Urinary bladder (tissue), 4 donors: ENCODE data around the gene CPAMD8. TPM values are rescaled to one million over a fixed set of nuclear protein-coding genes. Genes with fewer than 3 reads are reported as not detected.
"Not testable (repeated sequence)": the region's sequence is repeated elsewhere in the genome, so short reads cannot be mapped to it uniquely, and the experiment has no call there.

ENCODE experiments used
- DNase-seq: peaks from one replicate; pipeline ENCODE4 v3.0.0-alpha.2; 2015; ENCODE audit errors: extremely low spot score
- H3K27ac ChIP-seq: one replicate; pipeline ENCODE4 v1.5.1; 2013; ENCODE audit warnings: low read depth, mild to moderate bottlenecking, moderate library complexity
- H3K36me3 ChIP-seq: one replicate; pipeline ENCODE4 v1.6.1; 2013; ENCODE audit warnings: mild to moderate bottlenecking, moderate library complexity; ENCODE audit not compliant: insufficient read depth
- H3K4me1 ChIP-seq: one replicate; pipeline ENCODE4 v1.6.1; 2013; ENCODE audit warnings: mild to moderate bottlenecking, moderate library complexity; ENCODE audit not compliant: insufficient read depth
- H3K4me3 ChIP-seq: one replicate; pipeline ENCODE4 v1.5.1; 2013; ENCODE audit warnings: low read depth, low read length
- WGBS: extraction: QIAGEN DNeasy Blood & Tissue Kit; methylation state at CpG from one replicate; pipeline ENCODE4 v1.1.7; 2013; 5-methylcytosine and 5-hydroxymethylcytosine counted together
- polyA plus RNA-seq: library from polyadenylated mRNA; stranded (reverse); fragments of 200-250 nt; gene quantifications from one replicate; pipeline ENCODE4 v1.2.3, GENCODE V29; 2013
- total RNA-seq: library from RNA; depleted of rRNA; stranded (reverse); fragments of >200 nt; gene quantifications from one replicate; pipeline ENCODE4 v1.2.3, GENCODE V29; 2014
- donor health status: healthy with polysubstance abuse.
- donor health status: healthy.

The CPAMD8 gene
- total and polyA plus RNA-seq, 2 donors, result 4.5 to 11.3 TPM

DNA sequence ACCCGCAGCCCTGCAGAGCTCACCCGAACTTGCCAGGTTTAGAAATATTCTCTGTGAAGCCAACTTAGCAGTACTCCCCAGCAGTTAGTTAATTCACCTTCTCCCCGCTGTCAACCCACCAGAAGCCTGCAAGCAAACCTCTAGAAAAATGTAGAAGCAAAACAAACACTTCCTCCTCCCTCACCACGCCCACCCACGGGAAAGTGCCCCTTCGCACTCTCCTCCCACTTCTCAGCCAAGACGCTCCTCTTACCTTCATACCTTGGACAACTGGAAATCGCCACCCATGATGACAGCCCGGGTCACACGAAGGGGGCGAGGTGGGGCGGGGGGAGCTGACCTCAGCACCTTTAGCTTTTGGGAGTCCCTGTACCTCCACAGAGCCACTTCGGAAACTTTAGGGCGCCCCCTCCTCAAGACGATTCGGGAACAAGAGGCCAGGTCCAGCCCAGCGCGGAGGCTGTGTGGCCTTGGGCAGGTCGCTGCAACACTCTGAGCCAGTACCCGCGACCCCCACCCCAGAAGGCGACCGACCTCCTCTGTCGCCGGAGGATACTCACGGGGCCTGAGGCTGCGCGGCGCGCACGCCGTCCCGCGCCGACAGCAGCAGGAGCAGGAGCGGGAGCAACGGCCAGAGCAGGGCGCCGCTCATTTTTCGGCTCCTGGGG is 485 bp downstream of the CPAMD8 start:
- H3K4me3 ChIP-seq, result no peak overlapping the region

DNA sequence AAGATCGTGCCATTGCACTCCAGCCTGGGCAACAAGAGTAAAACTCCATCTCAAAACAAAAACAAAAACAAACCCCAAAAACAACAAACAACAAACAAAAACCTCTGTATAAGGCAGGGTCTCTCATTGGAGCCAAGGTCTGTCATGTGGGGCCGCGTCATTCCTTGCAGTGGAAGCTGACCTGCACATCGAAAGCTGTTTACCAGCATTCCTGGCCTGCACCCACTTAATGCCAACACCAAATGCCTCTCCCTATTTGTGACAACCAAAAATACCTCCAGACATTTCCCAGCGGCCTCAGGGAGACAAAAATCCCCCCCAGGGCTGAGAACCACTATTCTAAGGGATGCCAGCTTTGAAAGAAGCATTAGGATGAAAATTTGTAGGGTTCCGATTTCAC is 1.2 kb downstream of the CPAMD8 start:
- Histone ChIP-seq H3K4me3 (no peak overlapping the region), H3K4me1 (no peaks in the 10 kb centered on the region), H3K27ac (no peak overlapping the region), H3K36me3 (no peaks in the 10 kb centered on the region)
- DNase-seq, result no peak
- 71% methylated on average over 6 of the region's 6 CpGs for WGBS

More for the DNA sequence above, 485 bp downstream of the CPAMD8 start:
- Histone ChIP-seq H3K27ac (no peak overlapping the region), H3K4me1 (no peaks in the 10 kb centered on the region), H3K36me3 (no peaks in the 10 kb centered on the region)
- no peak for DNase-seq
- under 1% methylated on average over 40 of the region's 40 CpGs for WGBS

DNA sequence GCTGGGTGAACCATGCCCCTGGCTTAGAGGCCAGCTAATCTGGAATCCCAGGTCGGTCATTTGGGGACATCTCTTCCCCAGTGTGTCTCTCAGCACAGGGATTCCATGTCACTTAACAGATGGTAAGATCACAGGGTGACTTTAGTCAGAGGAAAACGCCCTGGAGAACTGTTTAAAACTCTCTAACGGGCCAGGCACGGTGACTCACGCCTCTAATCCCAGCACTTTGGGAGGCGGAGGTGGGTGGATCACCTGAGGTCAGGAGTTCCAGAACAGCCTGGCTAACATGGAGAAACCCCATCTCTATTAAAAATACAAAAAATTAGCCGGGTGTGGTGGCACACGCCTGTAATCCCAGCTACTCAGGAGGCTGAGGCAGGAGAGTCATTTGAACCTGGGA is 1.7 kb downstream of the CPAMD8 start:
- not testable (repeated sequence) for H3K27ac ChIP-seq, DNase-seq, H3K4me1 ChIP-seq, H3K4me3 ChIP-seq, H3K36me3 ChIP-seq
- 81% methylated on average over 8 of the region's 8 CpGs for WGBS

DNA sequence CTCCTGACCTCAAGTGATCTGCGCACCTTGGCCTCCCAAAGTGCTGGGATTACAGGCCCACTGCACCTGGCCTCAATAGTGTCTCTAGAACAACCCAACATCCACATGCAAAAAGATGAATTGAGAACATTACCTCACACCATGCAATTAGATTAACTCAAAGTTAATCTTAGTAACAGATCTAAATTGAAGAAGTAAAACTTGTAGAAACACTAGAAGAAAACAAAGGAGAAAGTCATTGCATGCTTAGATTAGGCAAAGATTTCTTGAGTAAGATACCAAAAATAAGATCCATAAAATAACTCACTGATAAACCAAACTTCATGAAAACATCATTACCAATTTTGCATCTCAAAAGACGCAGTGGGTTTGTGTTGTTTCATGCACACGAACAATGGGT is 2.8 kb downstream of the CPAMD8 start:
- Histone ChIP-seq H3K4me3 (no peak overlapping the region), H3K4me1 (no peaks in the 10 kb centered on the region)

DNA sequence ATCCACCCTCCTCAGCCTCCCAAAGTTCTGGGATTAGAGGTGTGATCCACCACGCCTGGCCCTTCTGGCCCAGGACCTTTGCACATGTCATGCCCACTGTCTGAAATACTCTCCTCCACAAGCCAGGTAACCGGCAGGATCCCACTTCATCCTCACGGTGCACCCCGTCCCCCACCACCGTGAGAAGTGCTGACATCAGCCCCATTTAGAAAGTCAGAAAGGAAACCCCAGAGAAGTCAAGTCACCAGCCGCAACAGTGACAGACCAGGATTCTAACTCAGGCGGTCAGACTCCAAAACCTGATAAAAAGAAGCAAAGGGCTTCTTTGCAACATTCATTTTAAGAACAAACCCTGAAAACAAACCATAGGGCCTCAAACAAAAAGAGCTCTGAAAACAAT is 3.9 kb downstream of the CPAMD8 start:
- 82% methylated on average over 7 of the region's 7 CpGs for WGBS
- Histone ChIP-seq H3K27ac (no peak overlapping the region), H3K4me3 (no peak overlapping the region), H3K4me1 (no peaks in the 10 kb centered on the region), H3K36me3 (no peaks in the 10 kb centered on the region)
- DNase-seq, result no peak

More for the DNA sequence above, 2.8 kb downstream of the CPAMD8 start:
- no peak for DNase-seq
- Histone ChIP-seq H3K36me3 (no peaks in the 10 kb centered on the region), H3K27ac (no peak overlapping the region)
- WGBS, result 99% methylated on average over 3 of the region's 3 CpGs

DNA sequence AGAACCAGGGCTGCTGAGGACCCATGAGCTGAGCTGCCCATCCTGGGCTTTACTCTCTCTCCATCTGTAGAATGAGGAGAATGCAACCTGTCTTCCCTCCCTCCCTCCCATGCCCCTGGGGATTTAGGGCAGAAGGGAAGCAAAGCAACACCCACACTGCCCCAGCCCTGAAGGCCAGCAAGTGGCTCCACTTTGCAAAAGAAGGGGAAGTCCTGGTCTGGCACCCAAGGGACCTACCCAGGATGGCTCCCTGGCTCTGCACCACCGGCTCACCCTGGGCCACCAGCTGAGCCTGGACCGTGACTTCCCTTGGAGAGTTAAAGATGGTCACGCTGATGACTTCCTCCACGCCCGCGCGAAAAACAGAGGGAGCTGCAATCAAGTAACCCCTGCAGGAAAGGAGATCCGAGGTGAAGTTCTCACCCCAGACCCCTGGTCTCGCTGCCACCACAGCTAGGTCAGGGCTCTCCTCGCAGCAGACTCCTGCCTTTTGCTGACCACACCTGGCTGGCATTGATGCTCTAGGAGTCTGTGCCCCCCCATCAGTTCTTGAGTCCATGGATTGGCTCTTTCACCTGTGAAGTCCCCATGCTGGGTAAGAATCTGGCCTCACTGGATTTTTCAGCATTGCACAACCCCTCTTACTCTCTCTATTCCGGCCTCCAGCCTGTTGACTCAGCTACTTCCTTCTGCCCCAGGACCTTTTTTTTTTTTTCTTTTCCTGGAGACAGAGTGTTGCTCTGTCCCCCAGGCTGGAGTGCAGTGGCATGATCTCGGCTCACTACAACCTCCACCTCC is 4.6 kb downstream of the CPAMD8 start:
- DNase-seq, result no peak
- WGBS, result 79% methylated on average over 12 of the region's 12 CpGs
- H3K27ac ChIP-seq, result no peak overlapping the region

DNA sequence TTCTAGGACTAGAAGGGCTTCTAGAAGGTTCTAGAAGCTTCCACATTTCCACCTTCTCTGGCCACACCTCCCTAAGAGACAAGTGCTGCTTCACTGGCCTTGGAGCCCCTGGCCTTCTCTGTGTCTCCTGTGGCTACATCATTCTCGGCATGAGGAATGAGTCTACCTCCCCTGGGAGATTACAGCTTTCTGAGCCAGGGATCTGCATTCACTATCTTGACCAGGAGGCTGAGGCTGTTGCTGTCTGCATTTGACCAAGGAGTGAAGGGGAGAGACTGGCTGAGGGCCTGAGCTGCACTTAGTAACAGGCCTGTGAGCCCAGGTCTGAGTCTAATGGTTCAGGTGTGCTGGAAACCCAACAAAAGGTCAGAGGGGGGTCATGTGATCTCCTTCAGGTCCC is 5.3 kb downstream of the CPAMD8 start:
- no peaks in the 10 kb centered on the region for H3K4me1 ChIP-seq
- no peak overlapping the region for H3K27ac ChIP-seq
- no peak overlapping the region for H3K4me3 ChIP-seq
- DNase-seq, result no peak
- WGBS, result 94% methylated on average over 1 of the region's 1 CpG
- no peaks in the 10 kb centered on the region for H3K36me3 ChIP-seq

More for the DNA sequence above, 4.6 kb downstream of the CPAMD8 start:
- Histone ChIP-seq H3K4me1 (no peaks in the 10 kb centered on the region), H3K36me3 (no peaks in the 10 kb centered on the region), H3K4me3 (no peak overlapping the region)

DNA sequence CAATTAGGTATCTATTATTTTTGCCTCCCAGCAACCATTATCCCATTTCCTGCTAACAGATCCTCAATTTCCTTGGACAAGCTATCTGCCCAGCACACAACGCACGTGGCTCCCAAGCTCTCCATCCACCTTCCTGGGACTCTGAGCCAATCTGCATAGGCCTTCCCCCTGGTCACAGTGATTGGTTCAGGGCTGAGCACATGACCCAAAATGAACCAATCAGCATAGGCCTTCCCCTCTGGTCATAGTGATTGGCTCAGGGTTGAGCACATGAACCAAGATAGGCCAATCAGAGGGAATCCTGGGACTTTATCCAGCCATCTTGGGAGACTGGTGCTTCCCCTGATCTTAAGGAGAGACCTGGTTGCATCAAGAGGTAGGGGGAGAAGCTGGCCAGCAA is 5.8 kb downstream of the CPAMD8 start:
- 81% methylated on average over 2 of the region's 2 CpGs for WGBS
- Histone ChIP-seq H3K36me3 (no peaks in the 10 kb centered on the region), H3K4me1 (no peaks in the 10 kb centered on the region), H3K27ac (no peak overlapping the region), H3K4me3 (no peak overlapping the region)
- no peak for DNase-seq

DNA sequence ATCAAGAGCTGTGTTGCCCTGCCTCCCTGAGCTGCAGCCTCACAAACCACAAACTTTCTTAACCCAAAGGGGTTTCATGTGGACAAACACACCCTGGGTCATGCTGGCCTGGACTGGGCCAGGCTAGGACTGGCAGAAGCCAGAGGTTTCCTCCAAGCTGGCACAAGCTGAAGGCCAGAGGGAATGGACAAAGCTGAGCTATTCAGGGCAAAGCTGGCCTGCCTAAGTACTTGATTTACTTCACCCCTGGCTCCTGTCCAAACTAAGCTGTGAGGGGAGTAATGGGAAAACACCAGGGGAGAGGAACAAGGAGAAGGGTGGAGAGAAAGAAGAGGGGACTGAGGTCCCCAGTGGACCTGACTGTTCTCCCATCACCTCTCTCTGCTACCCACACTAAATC is 6.2 kb downstream of the CPAMD8 start:
- Histone ChIP-seq H3K36me3 (no peaks in the 10 kb centered on the region), H3K27ac (no peak overlapping the region), H3K4me1 (no peaks in the 10 kb centered on the region), H3K4me3 (no peak overlapping the region)
- DNase-seq, result no peak

DNA sequence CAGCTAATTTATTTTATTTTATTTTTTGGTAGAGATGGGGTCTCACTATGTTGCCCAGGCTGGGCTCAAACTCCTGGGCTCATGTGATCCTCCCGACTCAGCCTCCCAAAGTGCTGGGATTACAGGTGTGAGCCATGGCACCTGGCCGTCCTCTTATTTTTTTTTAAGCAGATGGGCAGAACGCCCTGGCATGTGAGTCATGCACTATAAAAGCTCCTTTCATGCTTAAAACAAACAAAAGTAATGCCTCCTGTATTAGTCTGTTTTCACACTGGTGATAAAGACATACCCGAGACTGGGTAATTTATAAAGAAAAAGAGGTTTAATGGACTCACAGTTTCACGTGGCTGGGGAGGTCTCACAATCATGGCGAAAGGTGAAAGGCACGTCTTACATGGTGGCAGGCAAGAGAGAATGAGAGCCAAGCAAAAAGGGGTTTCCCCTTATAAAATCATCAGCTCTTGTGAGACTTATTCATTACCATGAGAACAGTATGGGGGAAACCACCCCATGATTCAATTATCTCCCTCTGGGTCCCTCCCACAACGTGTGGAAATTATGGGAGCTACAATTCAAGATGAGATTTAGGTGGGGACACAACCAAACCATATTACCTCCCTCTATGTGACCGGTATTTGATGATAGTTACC is 12.3 kb downstream of the CPAMD8 start:
- not testable (repeated sequence) for H3K4me3 ChIP-seq, H3K4me1 ChIP-seq, H3K27ac ChIP-seq, DNase-seq, H3K36me3 ChIP-seq
- 59% methylated on average over 9 of the region's 9 CpGs for WGBS

DNA sequence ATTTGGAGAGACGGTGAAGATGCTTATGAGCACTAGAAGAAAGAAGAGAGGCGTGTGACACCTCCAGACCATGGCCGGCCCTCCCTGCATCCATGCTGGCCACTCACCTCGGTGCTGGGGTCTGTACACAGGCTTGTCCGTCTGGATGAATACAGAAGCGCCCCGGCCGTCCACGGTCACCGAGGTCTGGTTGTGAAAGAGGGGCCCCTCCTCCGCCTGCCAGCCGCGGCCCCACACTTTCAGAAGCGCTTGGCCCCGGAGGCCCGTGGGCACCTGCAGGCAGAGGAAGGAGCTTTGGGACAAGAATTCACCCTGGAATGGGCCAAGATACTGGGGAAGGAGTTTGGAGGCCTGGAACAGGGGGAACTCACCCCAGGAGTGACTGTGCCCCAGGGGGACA is 15.1 kb downstream of the CPAMD8 start:
- no peak overlapping the region for H3K27ac ChIP-seq
- no peak overlapping the region for H3K4me3 ChIP-seq
- H3K36me3 ChIP-seq, result no peaks in the 10 kb centered on the region
- H3K4me1 ChIP-seq, result no peaks in the 10 kb centered on the region
- DNase-seq, result no peak
- 93% methylated on average over 16 of the region's 16 CpGs for WGBS

DNA sequence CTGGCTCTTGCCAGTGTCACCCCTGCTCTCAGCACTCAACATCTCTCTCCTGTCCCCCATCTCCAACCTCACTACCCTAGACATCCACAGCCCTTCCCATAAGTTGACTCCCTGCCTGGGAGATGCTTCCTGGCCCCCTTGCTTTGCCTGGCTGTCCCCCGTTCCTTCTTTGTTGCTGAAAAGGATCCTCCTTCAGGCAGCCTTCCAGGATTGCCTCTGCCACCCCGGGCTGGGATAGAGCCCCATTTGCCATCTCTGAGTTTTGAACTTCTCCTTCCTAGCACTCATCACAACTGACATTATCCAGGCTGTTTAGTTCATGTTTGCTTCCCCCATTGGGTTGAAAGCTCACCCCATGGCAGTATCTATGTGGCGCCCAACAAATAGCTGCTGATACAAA is 20.0 kb downstream of the CPAMD8 start:
- no peaks in the 10 kb centered on the region for H3K4me1 ChIP-seq
- no peak overlapping the region for H3K4me3 ChIP-seq
- DNase-seq, result no peak
- no peaks in the 10 kb centered on the region for H3K36me3 ChIP-seq
- H3K27ac ChIP-seq, result no peak overlapping the region
- WGBS, result 92% methylated on average over 3 of the region's 3 CpGs

DNA sequence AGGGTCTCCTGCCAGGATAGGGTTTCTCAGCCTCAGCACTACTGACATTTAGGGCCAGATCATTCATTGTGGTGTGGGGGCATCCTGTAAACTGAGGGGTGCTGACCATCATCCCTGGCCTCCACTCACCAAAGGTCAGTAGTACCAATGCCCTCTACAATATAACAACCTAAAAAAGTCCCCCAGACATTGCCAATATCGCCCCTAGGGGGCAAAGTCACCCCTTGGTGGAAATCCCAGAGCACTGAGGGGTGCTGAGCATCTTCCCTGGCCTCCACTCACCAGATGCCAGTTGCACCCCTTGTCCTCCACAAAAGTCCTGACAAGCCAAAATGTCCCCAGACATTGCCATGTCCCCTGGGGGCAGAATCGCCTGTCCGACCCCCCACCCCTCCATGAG is 21.6 kb downstream of the CPAMD8 start:
- no peak for DNase-seq
- no peak overlapping the region for H3K27ac ChIP-seq
- no peaks in the 10 kb centered on the region for H3K36me3 ChIP-seq
- no peaks in the 10 kb centered on the region for H3K4me1 ChIP-seq
- 74% methylated on average over 3 of the region's 3 CpGs for WGBS
- H3K4me3 ChIP-seq, result no peak overlapping the region

DNA sequence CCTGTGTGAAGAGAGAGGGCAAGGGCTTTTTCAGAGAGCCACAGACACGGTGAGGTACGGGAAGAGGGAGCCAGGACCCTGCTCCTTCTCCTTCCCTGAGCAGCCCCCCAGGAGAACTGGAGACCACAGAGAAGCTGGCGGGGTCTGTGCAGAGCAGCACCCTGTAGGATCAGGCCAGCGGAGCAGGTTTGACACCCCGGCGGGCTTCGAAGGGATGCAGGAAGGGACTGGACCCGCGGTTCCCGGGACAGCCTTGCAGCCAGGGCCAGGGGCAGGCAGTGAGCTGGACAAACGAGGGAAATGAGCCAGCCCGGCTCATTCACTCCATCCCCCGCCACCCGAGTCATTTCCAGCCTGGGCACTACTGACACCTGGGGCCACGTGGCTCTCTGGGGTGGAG is 22.2 kb downstream of the CPAMD8 start:
- Histone ChIP-seq H3K36me3 (no peaks in the 10 kb centered on the region), H3K4me1 (no peaks in the 10 kb centered on the region), H3K4me3 (no peak overlapping the region), H3K27ac (no peak overlapping the region)
- WGBS, result 91% methylated on average over 15 of the region's 15 CpGs
- DNase-seq, result no peak
